ENCODE results near the gene SIPA1L3. TPM values are rescaled to one million over a fixed set of nuclear protein-coding genes. Genes with fewer than 3 reads are reported as not detected.
A peak's percentile ranks its signal among the peaks of the same experiment; 100 is the strongest.

The SIPA1L3 gene
- total and polyA plus RNA-seq, 2 experiments from 2014 or later, result 15.7 to 54.1 TPM

DNA sequence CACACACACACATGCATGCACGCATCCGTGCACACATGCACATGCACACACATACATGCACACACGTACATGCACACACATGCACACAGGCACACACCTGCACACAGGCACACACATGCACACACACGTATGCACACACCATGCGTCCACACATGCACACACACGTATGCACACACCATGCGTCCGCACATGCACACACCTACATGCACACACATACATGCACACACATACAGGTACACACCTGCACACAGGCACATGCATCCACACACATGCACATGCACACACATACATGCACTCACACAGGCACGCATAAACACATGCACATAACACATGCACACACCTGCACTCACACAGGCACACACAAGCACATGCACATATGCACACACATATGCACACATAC, 204.9 kb downstream of the SIPA1L3 start (continued):
- TF ChIP-seq, protein P1, sequence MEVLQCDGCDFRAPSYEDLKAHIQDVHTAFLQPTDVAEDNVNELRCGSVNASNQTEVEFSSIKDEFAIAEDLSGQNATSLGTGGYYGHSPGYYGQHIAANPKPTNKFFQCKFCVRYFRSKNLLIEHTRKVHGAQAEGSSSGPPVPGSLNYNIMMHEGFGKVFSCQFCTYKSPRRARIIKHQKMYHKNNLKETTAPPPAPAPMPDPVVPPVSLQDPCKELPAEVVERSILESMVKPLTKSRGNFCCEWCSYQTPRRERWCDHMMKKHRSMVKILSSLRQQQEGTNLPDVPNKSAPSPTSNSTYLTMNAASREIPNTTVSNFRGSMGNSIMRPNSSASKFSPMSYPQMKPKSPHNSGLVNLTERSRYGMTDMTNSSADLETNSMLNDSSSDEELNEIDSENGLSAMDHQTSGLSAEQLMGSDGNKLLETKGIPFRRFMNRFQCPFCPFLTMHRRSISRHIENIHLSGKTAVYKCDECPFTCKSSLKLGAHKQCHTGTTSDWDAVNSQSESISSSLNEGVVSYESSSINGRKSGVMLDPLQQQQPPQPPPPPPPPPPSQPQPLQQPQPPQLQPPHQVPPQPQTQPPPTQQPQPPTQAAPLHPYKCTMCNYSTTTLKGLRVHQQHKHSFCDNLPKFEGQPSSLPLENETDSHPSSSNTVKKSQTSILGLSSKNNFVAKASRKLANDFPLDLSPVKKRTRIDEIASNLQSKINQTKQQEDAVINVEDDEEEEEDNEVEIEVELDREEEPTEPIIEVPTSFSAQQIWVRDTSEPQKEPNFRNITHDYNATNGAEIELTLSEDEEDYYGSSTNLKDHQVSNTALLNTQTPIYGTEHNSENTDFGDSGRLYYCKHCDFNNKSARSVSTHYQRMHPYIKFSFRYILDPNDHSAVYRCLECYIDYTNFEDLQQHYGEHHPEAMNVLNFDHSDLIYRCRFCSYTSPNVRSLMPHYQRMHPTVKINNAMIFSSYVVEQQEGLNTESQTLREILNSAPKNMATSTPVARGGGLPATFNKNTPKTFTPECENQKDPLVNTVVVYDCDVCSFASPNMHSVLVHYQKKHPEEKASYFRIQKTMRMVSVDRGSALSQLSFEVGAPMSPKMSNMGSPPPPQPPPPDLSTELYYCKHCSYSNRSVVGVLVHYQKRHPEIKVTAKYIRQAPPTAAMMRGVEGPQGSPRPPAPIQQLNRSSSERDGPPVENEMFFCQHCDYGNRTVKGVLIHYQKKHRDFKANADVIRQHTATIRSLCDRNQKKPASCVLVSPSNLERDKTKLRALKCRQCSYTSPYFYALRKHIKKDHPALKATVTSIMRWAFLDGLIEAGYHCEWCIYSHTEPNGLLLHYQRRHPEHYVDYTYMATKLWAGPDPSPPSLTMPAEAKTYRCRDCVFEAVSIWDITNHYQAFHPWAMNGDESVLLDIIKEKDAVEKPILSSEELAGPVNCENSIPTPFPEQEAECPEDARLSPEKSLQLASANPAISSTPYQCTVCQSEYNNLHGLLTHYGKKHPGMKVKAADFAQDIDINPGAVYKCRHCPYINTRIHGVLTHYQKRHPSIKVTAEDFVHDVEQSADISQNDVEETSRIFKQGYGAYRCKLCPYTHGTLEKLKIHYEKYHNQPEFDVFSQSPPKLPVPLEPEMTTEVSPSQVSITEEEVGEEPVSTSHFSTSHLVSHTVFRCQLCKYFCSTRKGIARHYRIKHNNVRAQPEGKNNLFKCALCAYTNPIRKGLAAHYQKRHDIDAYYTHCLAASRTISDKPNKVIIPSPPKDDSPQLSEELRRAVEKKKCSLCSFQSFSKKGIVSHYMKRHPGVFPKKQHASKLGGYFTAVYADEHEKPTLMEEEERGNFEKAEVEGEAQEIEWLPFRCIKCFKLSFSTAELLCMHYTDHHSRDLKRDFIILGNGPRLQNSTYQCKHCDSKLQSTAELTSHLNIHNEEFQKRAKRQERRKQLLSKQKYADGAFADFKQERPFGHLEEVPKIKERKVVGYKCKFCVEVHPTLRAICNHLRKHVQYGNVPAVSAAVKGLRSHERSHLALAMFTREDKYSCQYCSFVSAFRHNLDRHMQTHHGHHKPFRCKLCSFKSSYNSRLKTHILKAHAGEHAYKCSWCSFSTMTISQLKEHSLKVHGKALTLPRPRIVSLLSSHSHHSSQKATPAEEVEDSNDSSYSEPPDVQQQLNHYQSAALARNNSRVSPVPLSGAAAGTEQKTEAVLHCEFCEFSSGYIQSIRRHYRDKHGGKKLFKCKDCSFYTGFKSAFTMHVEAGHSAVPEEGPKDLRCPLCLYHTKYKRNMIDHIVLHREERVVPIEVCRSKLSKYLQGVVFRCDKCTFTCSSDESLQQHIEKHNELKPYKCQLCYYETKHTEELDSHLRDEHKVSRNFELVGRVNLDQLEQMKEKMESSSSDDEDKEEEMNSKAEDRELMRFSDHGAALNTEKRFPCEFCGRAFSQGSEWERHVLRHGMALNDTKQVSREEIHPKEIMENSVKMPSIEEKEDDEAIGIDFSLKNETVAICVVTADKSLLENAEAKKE (CRISPR knock-in tag; IDR thresholded peaks at IDR 0.05), result no peak
- no peak for TF ChIP-seq ZNF114 (CRISPR knock-in tag; IDR thresholded peaks at IDR 0.05)
- TF ChIP-seq ZNF331 (CRISPR knock-in tag; IDR thresholded peaks at IDR 0.05; ENCODE audit: low read depth), result no peak
- TF ChIP-seq EZH2 (IDR thresholded peaks at IDR 0.05; ENCODE audit: low read depth, unreplicated experiment), result no peak

DNA sequence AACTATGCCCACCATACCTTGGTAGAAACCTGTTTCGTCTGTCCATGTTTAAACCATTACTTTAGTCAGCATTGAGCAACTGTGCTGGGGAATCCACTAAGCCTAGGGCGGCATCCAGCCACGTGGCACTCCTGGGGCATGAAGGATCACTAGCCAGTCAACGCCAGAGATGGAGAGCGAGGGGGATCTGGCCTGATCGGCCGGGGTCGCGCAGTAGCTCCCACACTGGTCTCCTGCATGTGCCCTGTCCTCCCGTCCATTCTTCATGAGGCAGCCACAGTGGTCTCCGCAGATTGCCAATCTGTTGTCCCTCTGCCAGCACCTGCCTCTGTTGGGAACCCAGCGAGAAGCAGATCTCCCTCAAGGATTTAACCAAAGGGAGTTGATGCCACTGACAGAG, 207.6 kb downstream of the SIPA1L3 start:
- Histone ChIP-seq H3K36me3 (ENCODE audit: insufficient read depth) (peaks cover 3% of the 10 kb centered on the region; the same call in 1 of the 2 replicates), H2AFZ (no peak overlapping the region), H3K9me2 (ENCODE audit: insufficient read depth) (no peaks in the 10 kb centered on the region; the same call in 1 of the 2 replicates), H3K27me3 (ENCODE audit: insufficient read depth) (no peaks in the 10 kb centered on the region), H3K79me2 (replicated peaks; ENCODE audit: insufficient read depth) (no peaks in the 10 kb centered on the region), H3K4me2 (no peak overlapping the region), H3K27ac (ENCODE audit: low read depth) (peak overlapping the region; percentile 55; the same call in 1 of the 2 replicates), H3K4me1 (ENCODE audit: insufficient read depth) (no peaks in the 10 kb centered on the region), H3F3A (replicated peaks; ENCODE audit: low read depth) (no peaks in the 10 kb centered on the region; the same call in 1 of the 2 replicates), H3K4me3 (no peak overlapping the region), H4K20me1 (replicated peaks; ENCODE audit: insufficient read depth) (no peaks in the 10 kb centered on the region)
- no peak overlapping the region for H3K27ac Mint-ChIP-seq
- H3K36me3 Mint-ChIP-seq (ENCODE audit: low read depth), result peaks cover 65% of the 10 kb centered on the region
- no peak for DNase-seq (ENCODE audit: low spot score)
- H3K9me3 Mint-ChIP-seq, result peaks cover 4% of the 10 kb centered on the region
- peaks cover 3% of the 10 kb centered on the region for H3K27me3 Mint-ChIP-seq (ENCODE audit: insufficient read depth, low read depth, poor library complexity)
- no peaks in the 10 kb centered on the region for H3K4me1 Mint-ChIP-seq
- ATAC-seq, result no peak
- no peak overlapping the region for H3K4me3 Mint-ChIP-seq
- no peak for TF ChIP-seq POLR2AphosphoS5 (IDR thresholded peaks at IDR 0.05; ENCODE audit: low read depth)
- TF ChIP-seq, protein P2, sequence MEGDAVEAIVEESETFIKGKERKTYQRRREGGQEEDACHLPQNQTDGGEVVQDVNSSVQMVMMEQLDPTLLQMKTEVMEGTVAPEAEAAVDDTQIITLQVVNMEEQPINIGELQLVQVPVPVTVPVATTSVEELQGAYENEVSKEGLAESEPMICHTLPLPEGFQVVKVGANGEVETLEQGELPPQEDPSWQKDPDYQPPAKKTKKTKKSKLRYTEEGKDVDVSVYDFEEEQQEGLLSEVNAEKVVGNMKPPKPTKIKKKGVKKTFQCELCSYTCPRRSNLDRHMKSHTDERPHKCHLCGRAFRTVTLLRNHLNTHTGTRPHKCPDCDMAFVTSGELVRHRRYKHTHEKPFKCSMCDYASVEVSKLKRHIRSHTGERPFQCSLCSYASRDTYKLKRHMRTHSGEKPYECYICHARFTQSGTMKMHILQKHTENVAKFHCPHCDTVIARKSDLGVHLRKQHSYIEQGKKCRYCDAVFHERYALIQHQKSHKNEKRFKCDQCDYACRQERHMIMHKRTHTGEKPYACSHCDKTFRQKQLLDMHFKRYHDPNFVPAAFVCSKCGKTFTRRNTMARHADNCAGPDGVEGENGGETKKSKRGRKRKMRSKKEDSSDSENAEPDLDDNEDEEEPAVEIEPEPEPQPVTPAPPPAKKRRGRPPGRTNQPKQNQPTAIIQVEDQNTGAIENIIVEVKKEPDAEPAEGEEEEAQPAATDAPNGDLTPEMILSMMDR (conservative IDR thresholded peaks at IDR 0.05; ENCODE audit: low read depth in 2 of 2), result no peak
- TF ChIP-seq EZH2phosphoT487 (IDR thresholded peaks at IDR 0.05; ENCODE audit: unreplicated experiment), result no peak
- TF ChIP-seq EZH2 (IDR thresholded peaks at IDR 0.05; ENCODE audit: low read depth, unreplicated experiment), result no peak
- no peak for TF ChIP-seq CREB1 (CRISPR knock-in tag; IDR thresholded peaks at IDR 0.05; ENCODE audit: low read depth)
- TF ChIP-seq, protein P3, sequence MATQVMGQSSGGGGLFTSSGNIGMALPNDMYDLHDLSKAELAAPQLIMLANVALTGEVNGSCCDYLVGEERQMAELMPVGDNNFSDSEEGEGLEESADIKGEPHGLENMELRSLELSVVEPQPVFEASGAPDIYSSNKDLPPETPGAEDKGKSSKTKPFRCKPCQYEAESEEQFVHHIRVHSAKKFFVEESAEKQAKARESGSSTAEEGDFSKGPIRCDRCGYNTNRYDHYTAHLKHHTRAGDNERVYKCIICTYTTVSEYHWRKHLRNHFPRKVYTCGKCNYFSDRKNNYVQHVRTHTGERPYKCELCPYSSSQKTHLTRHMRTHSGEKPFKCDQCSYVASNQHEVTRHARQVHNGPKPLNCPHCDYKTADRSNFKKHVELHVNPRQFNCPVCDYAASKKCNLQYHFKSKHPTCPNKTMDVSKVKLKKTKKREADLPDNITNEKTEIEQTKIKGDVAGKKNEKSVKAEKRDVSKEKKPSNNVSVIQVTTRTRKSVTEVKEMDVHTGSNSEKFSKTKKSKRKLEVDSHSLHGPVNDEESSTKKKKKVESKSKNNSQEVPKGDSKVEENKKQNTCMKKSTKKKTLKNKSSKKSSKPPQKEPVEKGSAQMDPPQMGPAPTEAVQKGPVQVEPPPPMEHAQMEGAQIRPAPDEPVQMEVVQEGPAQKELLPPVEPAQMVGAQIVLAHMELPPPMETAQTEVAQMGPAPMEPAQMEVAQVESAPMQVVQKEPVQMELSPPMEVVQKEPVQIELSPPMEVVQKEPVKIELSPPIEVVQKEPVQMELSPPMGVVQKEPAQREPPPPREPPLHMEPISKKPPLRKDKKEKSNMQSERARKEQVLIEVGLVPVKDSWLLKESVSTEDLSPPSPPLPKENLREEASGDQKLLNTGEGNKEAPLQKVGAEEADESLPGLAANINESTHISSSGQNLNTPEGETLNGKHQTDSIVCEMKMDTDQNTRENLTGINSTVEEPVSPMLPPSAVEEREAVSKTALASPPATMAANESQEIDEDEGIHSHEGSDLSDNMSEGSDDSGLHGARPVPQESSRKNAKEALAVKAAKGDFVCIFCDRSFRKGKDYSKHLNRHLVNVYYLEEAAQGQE (IDR thresholded peaks at IDR 0.05; ENCODE audit: unreplicated experiment), result no peak
- no peak for TF ChIP-seq JUNB (IDR thresholded peaks at IDR 0.05; ENCODE audit: unreplicated experiment)
- TF ChIP-seq, protein P4, sequence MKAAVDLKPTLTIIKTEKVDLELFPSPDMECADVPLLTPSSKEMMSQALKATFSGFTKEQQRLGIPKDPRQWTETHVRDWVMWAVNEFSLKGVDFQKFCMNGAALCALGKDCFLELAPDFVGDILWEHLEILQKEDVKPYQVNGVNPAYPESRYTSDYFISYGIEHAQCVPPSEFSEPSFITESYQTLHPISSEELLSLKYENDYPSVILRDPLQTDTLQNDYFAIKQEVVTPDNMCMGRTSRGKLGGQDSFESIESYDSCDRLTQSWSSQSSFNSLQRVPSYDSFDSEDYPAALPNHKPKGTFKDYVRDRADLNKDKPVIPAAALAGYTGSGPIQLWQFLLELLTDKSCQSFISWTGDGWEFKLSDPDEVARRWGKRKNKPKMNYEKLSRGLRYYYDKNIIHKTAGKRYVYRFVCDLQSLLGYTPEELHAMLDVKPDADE (IDR thresholded peaks at IDR 0.05), result no peak

Data from GM23338 (cell line).